ENCODE results near the gene ZFY.

- TF ChIP-seq, protein P1, sequence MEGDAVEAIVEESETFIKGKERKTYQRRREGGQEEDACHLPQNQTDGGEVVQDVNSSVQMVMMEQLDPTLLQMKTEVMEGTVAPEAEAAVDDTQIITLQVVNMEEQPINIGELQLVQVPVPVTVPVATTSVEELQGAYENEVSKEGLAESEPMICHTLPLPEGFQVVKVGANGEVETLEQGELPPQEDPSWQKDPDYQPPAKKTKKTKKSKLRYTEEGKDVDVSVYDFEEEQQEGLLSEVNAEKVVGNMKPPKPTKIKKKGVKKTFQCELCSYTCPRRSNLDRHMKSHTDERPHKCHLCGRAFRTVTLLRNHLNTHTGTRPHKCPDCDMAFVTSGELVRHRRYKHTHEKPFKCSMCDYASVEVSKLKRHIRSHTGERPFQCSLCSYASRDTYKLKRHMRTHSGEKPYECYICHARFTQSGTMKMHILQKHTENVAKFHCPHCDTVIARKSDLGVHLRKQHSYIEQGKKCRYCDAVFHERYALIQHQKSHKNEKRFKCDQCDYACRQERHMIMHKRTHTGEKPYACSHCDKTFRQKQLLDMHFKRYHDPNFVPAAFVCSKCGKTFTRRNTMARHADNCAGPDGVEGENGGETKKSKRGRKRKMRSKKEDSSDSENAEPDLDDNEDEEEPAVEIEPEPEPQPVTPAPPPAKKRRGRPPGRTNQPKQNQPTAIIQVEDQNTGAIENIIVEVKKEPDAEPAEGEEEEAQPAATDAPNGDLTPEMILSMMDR (IDR thresholded peaks at IDR 0.05), result no peak
- TF ChIP-seq EZH2 (IDR thresholded peaks at IDR 0.05; ENCODE audit: borderline replicate concordance, insufficient read depth, low read depth, low read length, poor library complexity, severe bottlenecking), result no peak
Observed at GRCh38 chrY:2907356-2907755, 27.8 kb upstream of the ZFY start.

Data from B cell (primary cell).